Measurements from ENCODE around the gene SERPINB1. TPM values are rescaled to one million over a fixed set of nuclear protein-coding genes. Genes with fewer than 3 reads are reported as not detected.

SERPINB1 gene
- total RNA-seq, 1 donor from 2014 or later: 8.2 TPM

GRCh38 chr6:2852921-2853322, 11.3 kb upstream of the SERPINB1 start:
- Mint-ChIP-seq H3K36me3 (ENCODE audit: unreplicated experiment) (no peaks in the 10 kb centered on the region), H3K4me1 (ENCODE audit: low read depth, unreplicated experiment) (peaks cover 5% of the 10 kb centered on the region), H3K27ac (ENCODE audit: unreplicated experiment) (no peak overlapping the region), H3K4me3 (ENCODE audit: unreplicated experiment) (no peak overlapping the region), H3K9me3 (ENCODE audit: unreplicated experiment) (peaks cover 4% of the 10 kb centered on the region), H3K27me3 (ENCODE audit: unreplicated experiment) (no peaks in the 10 kb centered on the region)
- TF ChIP-seq CTCF (IDR thresholded peaks at IDR 0.05; ENCODE audit: partially characterized antibody, unreplicated experiment): no peak
- DNase-seq: no peak

- no peak overlapping the region for H3K27ac Mint-ChIP-seq (ENCODE audit: unreplicated experiment)
- H3K36me3 Mint-ChIP-seq (ENCODE audit: unreplicated experiment): no peaks in the 10 kb centered on the region
- H3K4me3 Mint-ChIP-seq (ENCODE audit: unreplicated experiment): no peak overlapping the region
- no peak for DNase-seq
- H3K27me3 Mint-ChIP-seq (ENCODE audit: unreplicated experiment): no peaks in the 10 kb centered on the region
- TF ChIP-seq CTCF (IDR thresholded peaks at IDR 0.05; ENCODE audit: partially characterized antibody, unreplicated experiment): no peak
- peaks cover 5% of the 10 kb centered on the region for H3K4me1 Mint-ChIP-seq (ENCODE audit: low read depth, unreplicated experiment)
- peaks cover 4% of the 10 kb centered on the region for H3K9me3 Mint-ChIP-seq (ENCODE audit: unreplicated experiment)
Measured at GRCh38 chr6:2852514-2852855, 10.8 kb upstream of the SERPINB1 start.

- TF ChIP-seq CTCF (IDR thresholded peaks at IDR 0.05; ENCODE audit: partially characterized antibody, unreplicated experiment): no peak
- Mint-ChIP-seq H3K4me1 (ENCODE audit: low read depth, unreplicated experiment) (peaks cover 5% of the 10 kb centered on the region), H3K9me3 (ENCODE audit: unreplicated experiment) (peaks cover 2% of the 10 kb centered on the region), H3K36me3 (ENCODE audit: unreplicated experiment) (no peaks in the 10 kb centered on the region), H3K4me3 (ENCODE audit: unreplicated experiment) (no peak overlapping the region), H3K27me3 (ENCODE audit: unreplicated experiment) (no peaks in the 10 kb centered on the region), H3K27ac (ENCODE audit: unreplicated experiment) (no peak overlapping the region)
- no peak for DNase-seq
Measured at GRCh38 chr6:2851727-2852513, 10.3 kb upstream of the SERPINB1 start.

GRCh38 chr6:2850538-2851113, 9.0 kb upstream of the SERPINB1 start:
- H3K36me3 Mint-ChIP-seq (ENCODE audit: unreplicated experiment): no peaks in the 10 kb centered on the region
- H3K27me3 Mint-ChIP-seq (ENCODE audit: unreplicated experiment): no peaks in the 10 kb centered on the region

More at GRCh38 chr6:2850538-2851113, 9.0 kb upstream of the SERPINB1 start:
- DNase-seq: no peak
- TF ChIP-seq CTCF (IDR thresholded peaks at IDR 0.05; ENCODE audit: partially characterized antibody, unreplicated experiment): no peak
- Mint-ChIP-seq H3K9me3 (ENCODE audit: unreplicated experiment) (no peaks in the 10 kb centered on the region), H3K27ac (ENCODE audit: unreplicated experiment) (no peak overlapping the region), H3K4me1 (ENCODE audit: low read depth, unreplicated experiment) (peaks cover 5% of the 10 kb centered on the region), H3K4me3 (ENCODE audit: unreplicated experiment) (no peak overlapping the region)
